Activated effector memory CD4-positive, alpha-beta T cell treated with anti-CD3 and anti-CD28 coated beads, Interleukin-2, amount 50 U/mL, for 16 hours (primary cell): ENCODE measurements around the gene ATP6V1C2.
A peak's percentile ranks its signal among the peaks of the same experiment; 100 is the strongest.
"Not testable (repeated sequence)": the region's sequence is repeated elsewhere in the genome, so short reads cannot be mapped to it uniquely, and the experiment has no call there.

Experiments
- DNase-seq: peaks from one replicate; pipeline ENCODE4 v3.0.0-alpha.2; 2020

Gene ATP6V1C2

DNA sequence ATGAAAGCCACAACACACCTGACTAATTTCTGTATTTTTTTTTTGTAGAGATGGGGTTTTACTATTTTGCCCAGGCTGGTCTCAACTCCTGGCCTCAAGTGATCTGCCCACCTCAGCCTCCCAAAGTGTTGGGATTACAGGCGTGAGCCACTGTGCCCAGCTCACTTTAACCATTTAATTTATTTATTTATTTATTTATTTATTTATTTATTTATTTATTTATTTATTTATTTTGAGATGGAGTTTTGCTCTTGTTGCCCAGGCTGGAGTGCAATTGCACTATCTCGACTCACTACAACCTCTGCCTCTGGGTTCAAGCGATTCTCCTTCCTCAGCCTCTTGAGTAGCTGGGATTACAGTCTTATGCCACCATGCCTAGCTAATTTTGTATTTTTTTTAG is 96.9 kb downstream of the ATP6V1C2 start:
- DNase-seq = not testable (repeated sequence)

DNA sequence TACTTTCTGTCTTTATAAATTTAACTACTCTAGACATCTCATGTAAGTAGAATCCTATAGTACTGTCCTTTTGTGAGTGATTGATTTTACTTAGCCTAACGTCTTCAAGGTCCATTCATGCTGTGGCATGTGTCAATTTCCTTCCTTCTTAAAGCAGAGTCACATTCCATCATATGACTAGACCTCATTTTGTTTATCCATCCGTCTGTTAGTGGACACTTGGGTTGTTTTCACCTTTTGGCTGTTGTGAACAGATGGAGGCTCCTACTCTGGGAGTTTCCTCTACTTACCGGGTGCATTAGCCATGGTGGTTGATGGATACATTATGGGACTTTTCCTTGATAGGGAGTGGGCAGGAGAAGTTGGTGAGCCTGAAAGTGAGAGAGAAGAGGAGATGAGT is 97.6 kb downstream of the ATP6V1C2 start:
- no peak for DNase-seq

DNA sequence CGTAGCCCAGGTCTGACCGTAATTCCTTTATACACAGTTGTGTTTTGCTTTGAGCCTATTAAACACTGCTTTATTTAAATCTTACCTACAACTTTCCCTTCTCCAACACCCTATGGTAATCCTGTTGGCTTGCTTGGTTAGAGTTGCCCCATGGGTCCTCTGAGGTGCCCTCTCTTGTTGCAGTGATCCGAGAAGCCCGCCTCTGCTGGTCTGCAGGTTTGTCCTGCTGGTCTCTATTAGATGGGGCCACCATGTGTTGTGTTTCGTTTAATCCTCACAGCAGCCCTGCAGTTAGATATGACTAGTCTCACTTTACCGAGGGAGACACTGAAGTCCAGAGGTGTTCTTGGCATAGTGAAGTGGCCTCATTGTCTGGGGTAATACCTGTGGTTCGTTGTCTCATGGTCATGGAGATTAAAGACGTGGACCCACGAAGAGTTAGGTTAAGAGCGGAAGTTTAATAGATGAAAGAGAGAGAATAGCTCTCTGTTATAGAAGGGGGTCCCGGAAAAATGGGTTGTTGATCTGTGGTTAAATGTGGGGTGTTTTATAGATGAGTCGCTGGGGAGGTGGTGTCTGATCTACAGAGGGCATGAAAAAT is 98.4 kb downstream of the ATP6V1C2 start:
- DNase-seq = no peak

DNA sequence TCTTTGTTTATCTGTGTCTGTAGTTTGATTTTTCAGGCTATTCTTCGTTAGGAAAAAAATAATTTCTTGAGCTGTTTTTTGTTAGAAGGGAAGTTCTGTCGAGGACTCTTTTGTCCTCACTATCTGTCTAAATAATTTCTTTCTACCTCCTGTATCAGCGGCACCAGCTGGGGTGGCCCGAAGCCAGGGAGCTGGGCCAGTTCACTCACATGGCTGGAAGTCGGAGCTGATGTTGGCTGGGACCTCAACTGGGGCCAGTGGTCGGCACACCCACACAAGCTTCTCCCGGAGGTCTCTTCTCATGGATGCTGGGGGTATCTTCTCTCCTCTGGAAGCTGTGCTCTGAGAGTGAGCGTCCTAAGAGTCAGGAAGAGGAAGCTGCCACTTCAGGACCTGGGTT is 99.1 kb downstream of the ATP6V1C2 start:
- DNase-seq = no peak

GRCh38 chr2:10820978-10821695 is 99.7 kb downstream of the ATP6V1C2 start:
- DNase-seq = no peak

GRCh38 chr2:10824191-10824590 is 102.8 kb downstream of the ATP6V1C2 start:
- DNase-seq = no peak

GRCh38 chr2:10826026-10826425 is 104.6 kb downstream of the ATP6V1C2 start:
- DNase-seq = no peak

DNA sequence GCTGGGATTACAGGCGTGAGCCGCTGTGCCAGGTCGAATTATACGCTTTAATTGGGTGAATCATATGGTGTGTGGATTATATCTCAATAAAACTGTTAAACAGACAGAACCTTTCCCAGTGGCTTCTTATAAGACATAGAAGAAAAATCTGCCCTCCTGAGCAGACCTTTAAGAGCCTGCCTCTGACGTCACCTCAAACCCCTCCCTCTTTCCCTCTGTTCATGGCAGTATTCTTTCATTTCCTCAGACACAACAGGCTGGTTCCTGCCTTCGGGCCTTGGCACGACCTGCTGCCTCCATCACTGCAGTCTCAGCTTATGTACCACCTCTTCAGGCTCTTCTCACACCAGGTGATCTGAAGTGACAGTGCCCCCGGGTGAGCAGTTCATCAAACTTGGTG is 105.2 kb downstream of the ATP6V1C2 start:
- no peak for DNase-seq

DNA sequence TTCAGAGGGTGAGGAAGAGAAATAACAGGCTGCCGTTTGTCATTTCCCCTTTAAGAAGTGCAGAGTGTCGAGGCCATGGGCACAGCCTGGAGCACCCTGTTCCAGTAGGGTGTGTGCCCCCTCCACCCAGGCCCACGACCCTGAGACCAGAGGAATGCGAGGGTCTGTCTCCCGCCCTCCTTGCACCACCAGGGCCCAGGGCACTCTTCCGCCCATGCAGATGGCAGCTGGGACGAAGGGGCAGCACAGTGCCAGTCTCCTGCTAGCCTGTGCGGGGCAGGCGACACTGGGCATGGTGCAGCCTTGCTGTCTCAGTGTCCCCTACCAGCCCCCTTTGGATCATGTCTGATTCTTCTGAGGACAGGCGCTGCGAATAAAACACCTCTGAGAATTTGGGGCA is 106.9 kb downstream of the ATP6V1C2 start:
- no peak for DNase-seq

DNA sequence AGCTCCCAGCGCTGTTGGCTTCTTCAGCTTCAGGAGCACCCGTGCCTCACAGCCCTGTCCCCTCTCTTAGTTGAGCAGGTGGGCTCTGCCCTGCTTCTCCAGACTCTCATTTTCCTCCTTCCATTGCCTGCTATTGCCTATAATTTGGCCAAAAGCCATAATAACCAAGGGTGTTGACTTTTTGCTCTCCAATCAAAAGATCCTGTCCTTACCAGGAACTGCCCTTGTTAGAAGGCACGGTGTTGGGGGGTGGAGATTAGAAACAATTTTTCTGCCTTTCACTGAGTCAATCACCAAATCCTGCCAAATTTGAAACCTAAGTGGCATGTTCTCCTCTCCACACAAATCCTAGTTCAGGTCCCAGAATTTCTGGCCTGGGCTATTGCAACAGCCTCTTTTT is 107.9 kb downstream of the ATP6V1C2 start:
- DNase-seq = no peak

DNA sequence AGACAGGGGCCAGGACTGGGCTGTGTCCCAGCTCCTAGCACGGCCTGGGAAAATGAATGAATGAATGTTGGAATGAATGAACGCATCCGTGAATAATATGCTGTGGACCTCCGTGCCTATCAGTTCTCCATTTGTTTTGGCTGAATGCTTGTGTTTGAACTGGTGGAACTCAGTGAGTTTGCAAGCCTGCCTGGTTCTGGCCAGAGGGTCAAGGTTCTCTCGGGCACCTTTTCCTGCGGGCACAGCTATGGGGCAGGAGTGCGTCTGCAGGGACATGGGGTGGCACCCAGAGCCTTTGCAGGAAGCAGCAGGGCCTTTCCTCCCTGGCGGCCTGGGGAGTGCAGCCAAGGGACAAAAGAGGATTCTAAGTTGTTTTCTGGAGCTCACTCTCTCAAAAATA is 108.8 kb downstream of the ATP6V1C2 start:
- DNase-seq = no peak

GRCh38 chr2:10830641-10831399 is 109.4 kb downstream of the ATP6V1C2 start:
- DNase-seq = no peak

DNA sequence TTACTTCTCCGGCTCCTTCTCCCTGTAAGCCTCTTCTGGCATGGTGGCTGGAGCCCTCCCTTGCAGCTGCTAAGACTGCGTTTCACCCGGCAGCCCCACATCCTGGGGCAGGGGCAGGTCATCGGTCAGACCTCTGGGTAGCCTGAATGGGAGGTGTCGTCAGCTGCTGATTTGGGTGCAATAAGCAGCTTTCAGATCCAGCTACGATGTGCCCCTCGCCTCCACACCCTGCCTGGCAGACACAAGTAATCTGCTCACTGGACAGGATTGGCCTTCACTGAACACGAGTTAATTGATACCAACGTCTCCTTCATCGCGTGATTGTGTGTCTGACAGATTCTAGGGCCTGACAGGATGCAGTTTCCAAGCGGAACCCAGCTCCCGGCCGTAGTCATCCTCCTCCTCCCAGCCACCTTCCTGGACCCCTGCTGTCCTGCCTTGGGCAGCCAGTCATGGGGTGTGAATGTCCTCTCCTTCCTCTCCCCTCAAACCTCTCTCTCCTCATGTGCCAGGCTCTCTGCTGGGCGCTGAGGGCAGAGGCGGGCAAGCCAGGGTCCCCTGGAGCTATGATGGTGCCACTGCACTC is 110.1 kb downstream of the ATP6V1C2 start:
- no peak for DNase-seq

- peak; percentile 94 for DNase-seq
Observed at GRCh38 chr2:10832203-10832936, 110.9 kb downstream of the ATP6V1C2 start.

DNA sequence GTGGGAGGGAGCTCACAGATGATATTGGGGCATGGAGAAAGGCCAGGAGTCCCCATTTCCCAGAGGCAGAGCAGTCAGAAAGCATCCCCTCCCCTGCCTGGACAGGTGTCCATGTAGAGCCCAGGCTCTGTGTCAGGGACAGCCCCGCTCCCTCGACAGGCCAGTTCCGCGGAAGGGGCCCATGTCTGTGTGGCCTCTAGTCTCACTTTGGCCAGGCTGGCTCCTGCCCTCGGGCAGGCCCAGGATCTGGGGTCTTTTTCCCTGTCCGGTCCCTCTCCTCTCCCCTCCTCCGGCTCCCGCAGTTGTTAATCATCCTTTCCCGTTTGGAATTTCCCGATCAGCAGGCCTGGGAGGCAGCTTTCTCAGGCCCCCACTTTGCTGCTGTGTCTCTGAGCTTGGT is 111.6 kb downstream of the ATP6V1C2 start:
- DNase-seq = no peak

DNA sequence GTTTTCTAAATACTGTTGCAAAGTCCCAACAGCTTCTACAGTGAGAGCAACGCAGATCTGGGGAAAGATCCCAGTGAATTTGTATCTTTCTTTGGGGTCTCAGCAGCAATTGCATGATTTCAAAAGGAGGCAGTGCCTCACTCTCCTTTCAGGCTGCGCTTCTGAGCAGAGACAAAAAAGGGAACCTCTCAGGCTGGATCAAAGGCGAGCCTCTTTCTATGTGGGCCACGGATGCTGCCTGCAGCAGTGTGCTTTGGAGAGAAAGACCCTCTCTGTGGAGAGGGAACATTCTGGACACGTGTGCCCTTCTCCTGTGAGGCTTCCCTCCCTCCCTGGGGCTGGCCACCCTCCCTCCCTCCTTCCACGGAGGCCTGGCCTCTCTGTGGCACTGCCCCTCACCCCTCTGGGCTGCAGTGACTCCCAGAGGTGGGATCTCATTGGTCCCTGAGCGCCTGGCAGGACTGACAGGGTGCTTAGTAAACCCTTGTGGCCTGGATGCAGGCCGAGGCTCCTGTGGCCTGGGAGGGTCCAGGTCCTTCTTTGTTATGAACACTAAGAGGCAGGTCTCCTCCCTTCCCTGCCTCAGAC is 112.7 kb downstream of the ATP6V1C2 start:
- no peak for DNase-seq
